GM12873 (cell line): ENCODE results near the gene CCBE1.

Experiments
- TF ChIP-seq, protein P1 (sequence below): IDR thresholded peaks from 2 replicates; pipeline ENCODE4 v1.5.1; 2012; ENCODE audit warnings: low read depth, mild to moderate bottlenecking, moderate library complexity, low read length, control low read depth; ENCODE audit not compliant: insufficient read depth; ENCODE audit errors: missing control alignments

The CCBE1 gene

DNA sequence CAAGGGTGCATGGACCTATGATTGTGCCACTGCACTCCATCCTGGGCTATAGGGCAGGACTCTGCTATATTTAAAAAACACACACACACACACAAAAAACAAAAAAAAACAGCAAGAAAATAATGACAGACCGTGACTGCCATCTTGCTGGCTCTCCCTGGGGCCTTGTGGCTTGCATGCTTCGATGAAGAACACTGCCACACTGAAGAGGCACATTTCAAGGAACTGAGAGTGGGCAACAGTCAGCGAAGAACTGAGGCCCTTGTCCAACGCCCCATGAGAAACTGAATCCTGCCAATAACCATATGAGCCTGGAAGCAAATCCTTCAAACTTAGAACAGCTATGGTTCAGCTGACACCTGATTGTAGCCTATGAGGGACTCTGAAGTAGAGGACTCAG, 158.1 kb downstream of the CCBE1 start:
- TF ChIP-seq, protein P1, sequence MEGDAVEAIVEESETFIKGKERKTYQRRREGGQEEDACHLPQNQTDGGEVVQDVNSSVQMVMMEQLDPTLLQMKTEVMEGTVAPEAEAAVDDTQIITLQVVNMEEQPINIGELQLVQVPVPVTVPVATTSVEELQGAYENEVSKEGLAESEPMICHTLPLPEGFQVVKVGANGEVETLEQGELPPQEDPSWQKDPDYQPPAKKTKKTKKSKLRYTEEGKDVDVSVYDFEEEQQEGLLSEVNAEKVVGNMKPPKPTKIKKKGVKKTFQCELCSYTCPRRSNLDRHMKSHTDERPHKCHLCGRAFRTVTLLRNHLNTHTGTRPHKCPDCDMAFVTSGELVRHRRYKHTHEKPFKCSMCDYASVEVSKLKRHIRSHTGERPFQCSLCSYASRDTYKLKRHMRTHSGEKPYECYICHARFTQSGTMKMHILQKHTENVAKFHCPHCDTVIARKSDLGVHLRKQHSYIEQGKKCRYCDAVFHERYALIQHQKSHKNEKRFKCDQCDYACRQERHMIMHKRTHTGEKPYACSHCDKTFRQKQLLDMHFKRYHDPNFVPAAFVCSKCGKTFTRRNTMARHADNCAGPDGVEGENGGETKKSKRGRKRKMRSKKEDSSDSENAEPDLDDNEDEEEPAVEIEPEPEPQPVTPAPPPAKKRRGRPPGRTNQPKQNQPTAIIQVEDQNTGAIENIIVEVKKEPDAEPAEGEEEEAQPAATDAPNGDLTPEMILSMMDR, result no peak

DNA sequence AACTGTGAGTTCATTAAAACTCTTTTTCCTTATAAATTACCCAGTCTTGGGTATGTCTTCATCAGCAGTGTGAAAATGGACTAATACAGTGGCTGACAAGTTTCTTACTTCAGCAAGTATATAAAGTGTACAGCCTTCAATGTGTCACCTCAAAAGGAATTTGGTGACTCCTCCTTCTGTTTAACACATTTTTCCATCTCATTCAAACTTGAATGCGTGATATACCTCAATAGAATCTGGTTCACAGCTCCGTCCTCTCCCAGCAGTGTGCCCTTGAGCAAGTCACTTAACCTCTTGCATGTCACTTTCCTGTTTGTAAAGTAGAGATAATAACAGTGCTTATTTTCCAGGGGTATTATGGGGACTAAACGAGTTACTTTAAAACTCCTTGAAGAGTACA, 159.6 kb downstream of the CCBE1 start:
- TF ChIP-seq, protein P1, result no peak

DNA sequence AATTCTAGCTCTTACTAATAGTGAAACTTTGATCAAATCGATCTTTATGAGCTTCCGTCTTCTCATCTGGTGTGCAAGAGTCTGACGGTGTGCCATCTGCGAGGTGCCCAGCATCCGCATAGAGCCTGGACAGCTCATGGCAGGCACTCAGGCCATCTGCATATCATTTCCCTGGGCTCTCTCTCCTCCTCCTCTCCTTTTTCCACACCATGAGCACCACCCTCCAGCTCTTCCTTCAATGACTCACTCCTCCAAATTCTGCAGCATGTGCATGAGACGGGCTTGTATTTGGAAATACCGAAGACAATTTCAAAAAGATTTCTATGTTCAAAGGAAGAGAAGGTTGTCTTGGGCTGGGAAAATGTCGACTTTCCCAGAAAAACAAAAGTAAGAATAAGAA, 161.1 kb downstream of the CCBE1 start:
- TF ChIP-seq, protein P1, result no peak

DNA sequence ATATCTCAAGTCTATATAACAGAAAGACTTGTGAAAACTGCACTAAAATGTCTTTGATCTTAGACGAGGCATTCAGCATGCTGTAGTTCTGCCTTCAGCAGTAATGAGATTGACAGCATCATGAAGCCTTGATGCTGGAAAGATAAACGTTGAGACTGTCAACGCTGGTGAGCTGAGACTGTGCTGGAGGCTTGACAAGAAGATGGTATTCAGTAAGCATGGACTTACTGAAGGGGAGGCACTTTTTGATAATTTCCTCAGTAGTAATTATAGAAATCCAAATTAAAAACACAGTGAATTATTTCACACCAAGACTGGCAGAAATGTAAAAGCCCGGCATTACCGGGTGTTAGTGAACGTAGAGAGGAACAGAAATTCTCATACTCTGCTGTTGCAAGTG, 162.2 kb downstream of the CCBE1 start:
- TF ChIP-seq, protein P1, result no peak

DNA sequence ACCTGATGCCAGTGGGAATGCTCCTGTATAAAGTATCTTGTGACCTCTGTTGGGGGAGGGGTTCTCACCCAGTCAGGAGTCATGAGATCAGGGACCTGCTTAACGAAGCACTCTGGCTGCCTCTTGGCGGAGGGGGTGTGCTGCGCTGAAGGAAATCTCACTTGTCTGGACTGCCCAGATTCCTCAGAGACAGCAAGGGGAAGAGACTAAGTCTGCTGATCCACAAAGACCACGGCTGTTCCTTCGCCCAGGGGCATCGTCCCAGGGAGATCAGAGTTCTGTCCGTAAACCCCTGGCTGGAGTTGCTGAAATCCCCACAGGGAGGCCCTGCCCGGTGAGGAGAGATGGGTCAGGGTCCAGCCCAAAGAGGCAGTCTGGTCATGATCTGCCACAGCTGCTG, 168.4 kb downstream of the CCBE1 start:
- TF ChIP-seq, protein P1, result no peak

DNA sequence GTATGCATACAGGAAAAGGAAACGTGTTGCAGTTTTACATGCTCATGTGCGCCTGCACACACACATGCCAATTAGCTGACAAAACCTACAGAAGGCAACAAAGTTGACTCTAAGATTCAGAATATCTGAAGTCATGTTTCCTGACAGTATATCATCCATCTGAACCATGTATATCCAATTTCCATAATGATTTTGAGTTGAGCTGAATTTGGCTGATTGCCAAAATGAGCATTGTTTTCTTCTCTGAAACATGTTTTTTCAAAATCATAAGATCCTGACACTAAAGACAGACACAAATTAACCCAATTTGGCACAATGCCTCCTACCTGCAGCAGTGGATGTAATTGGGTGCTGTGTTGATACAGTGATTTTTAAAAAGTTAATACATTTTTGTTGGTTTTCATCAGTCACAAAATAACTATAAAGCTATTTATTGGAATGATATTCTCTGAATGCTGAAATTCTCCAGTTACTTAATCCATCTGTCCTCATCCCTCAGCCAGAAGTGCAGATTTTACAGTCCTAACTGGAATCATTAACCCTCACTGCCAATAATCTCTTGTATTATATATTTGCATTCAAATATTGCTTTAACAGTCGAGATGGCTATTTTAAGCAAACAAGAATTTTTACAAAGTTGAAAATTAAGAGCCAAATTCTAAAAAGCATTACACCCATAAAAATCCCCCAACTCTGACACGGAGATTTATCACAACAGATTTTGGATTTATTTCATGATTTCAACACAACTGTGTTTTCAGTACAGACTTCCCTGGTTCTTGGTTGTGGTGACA, 176.5 kb downstream of the CCBE1 start:
- TF ChIP-seq, protein P1, result no peak

DNA sequence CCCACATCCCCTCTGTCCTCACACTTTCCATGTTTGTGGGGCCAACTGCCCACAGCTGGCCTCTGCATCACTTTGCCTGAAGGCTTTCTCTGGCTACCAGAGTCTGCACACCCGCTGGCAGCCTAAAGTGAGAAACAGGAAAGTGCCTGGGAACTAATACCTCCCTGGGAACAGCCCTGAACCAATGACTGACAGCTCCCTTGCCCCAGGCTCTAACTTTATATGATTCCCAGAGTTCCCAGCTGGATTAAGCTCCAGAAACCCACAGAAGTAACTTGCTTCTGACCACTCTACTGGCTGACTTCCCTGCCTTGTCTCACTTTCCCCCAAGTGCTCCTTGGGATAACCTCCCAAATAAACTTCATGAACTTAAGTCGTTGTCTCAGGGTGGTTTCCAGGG, 178.5 kb downstream of the CCBE1 start:
- TF ChIP-seq, protein P1, result no peak
